Measurements from ENCODE around the gene XYLT2. TPM values are rescaled to one million over a fixed set of nuclear protein-coding genes. Genes with fewer than 3 reads are reported as not detected.

XYLT2 gene
- total RNA-seq, 1 donor from 2014 or later: 30.4 TPM

- no peak for TF ChIP-seq POLR2AphosphoS5 (IDR thresholded peaks at IDR 0.05; ENCODE audit: insufficient read depth in 1 of 2, low read depth in 1 of 2)
- no peak for TF ChIP-seq POLR2A (IDR thresholded peaks at IDR 0.05)
- TF ChIP-seq CTCF (IDR thresholded peaks at IDR 0.05): no peak
- Histone ChIP-seq H3K9me3 (no peaks in the 10 kb centered on the region), H3K4me3 (no peak overlapping the region), H3K36me3 (peaks cover 4 to 51% of the 10 kb centered on the region in 2 donors), H3K27ac (no peak overlapping the region), H3K4me1 (no peaks in the 10 kb centered on the region), H3K27me3 (no peaks in the 10 kb centered on the region)
- DNase-seq (ENCODE audit: extremely low spot score in 2 of 2): peak in 1 of 2 donors; percentile 78
- intact Hi-C loops (cut with DNase I): no loop called here
Observed at GRCh38 chr17:50380369-50381259, 34.7 kb downstream of the XYLT2 start.

- no peaks in the 10 kb centered on the region for H3K4me1 ChIP-seq
- H3K27ac ChIP-seq: no peak overlapping the region
- H3K27me3 ChIP-seq: no peaks in the 10 kb centered on the region
- intact Hi-C loops (cut with DNase I): no loop called here
- DNase-seq (ENCODE audit: extremely low spot score in 2 of 2): no peak
- TF ChIP-seq POLR2A (IDR thresholded peaks at IDR 0.05) (no peak), POLR2AphosphoS5 (IDR thresholded peaks at IDR 0.05; ENCODE audit: insufficient read depth in 1 of 2, low read depth in 1 of 2) (no peak), CTCF (IDR thresholded peaks at IDR 0.05) (no peak)
- no peak overlapping the region for H3K4me3 ChIP-seq
- peaks cover 4 to 58% of the 10 kb centered on the region in 2 donors for H3K36me3 ChIP-seq
- H3K9me3 ChIP-seq: no peaks in the 10 kb centered on the region
Observed at GRCh38 chr17:50381260-50381815, 35.4 kb downstream of the XYLT2 start.

- Histone ChIP-seq H3K4me3 (no peak overlapping the region), H3K36me3 (peaks cover 4 to 64% of the 10 kb centered on the region in 2 donors), H3K4me1 (no peaks in the 10 kb centered on the region), H3K9me3 (no peaks in the 10 kb centered on the region), H3K27me3 (no peaks in the 10 kb centered on the region), H3K27ac (no peak overlapping the region)
- TF ChIP-seq POLR2A (IDR thresholded peaks at IDR 0.05) (no peak), POLR2AphosphoS5 (IDR thresholded peaks at IDR 0.05; ENCODE audit: insufficient read depth in 1 of 2, low read depth in 1 of 2) (no peak), CTCF (IDR thresholded peaks at IDR 0.05) (no peak)
- DNase-seq (ENCODE audit: extremely low spot score in 2 of 2): no peak
- intact Hi-C loops (cut with DNase I): no loop called here
Observed at GRCh38 chr17:50381920-50382319, 36.0 kb downstream of the XYLT2 start.

GRCh38 chr17:50382931-50383330, 37.0 kb downstream of the XYLT2 start:
- H3K4me1 ChIP-seq: no peaks in the 10 kb centered on the region
- no peak for DNase-seq (ENCODE audit: extremely low spot score in 2 of 2)
- H3K27ac ChIP-seq: no peak overlapping the region
- intact Hi-C loops (cut with DNase I): no loop called here
- H3K27me3 ChIP-seq: no peaks in the 10 kb centered on the region
- no peak overlapping the region for H3K4me3 ChIP-seq
- H3K9me3 ChIP-seq: no peaks in the 10 kb centered on the region
- peaks cover 4 to 74% of the 10 kb centered on the region in 2 donors for H3K36me3 ChIP-seq
- TF ChIP-seq CTCF (IDR thresholded peaks at IDR 0.05): no peak
- TF ChIP-seq POLR2A (IDR thresholded peaks at IDR 0.05): no peak
- no peak for TF ChIP-seq POLR2AphosphoS5 (IDR thresholded peaks at IDR 0.05; ENCODE audit: insufficient read depth in 1 of 2, low read depth in 1 of 2)

- Histone ChIP-seq H3K27me3 (no peaks in the 10 kb centered on the region), H3K4me3 (no peak overlapping the region), H3K4me1 (no peaks in the 10 kb centered on the region), H3K9me3 (no peaks in the 10 kb centered on the region), H3K27ac (no peak overlapping the region), H3K36me3 (peaks cover 10 to 92% of the 10 kb centered on the region in 2 donors)
- intact Hi-C loops (cut with DNase I): no loop called here
- TF ChIP-seq POLR2A (IDR thresholded peaks at IDR 0.05): no peak
- DNase-seq (ENCODE audit: extremely low spot score in 2 of 2): no peak
Observed at GRCh38 chr17:50386510-50386909, 40.6 kb downstream of the XYLT2 start.
